ENCODE measurements around the gene ATG7.

ATG7 gene

GRCh38 chr3:11600501-11601282 is 328.5 kb downstream of the ATG7 start:
- no peak for TF ChIP-seq CTCF (IDR thresholded peaks at IDR 0.05; ENCODE audit: borderline replicate concordance, control extremely low read depth, extremely low read depth, insufficient read depth, missing control alignments)
- no peak for DNase-seq (ENCODE audit: low spot score)
- in situ Hi-C loops (cut with MboI; ENCODE audit: low sequenced_read_pairs, unreplicated experiment) = no loop called here

GRCh38 chr3:11601446-11602238 is 329.4 kb downstream of the ATG7 start:
- in situ Hi-C loops (cut with MboI; ENCODE audit: low sequenced_read_pairs, unreplicated experiment) = no loop called here
- no peak for TF ChIP-seq CTCF (IDR thresholded peaks at IDR 0.05; ENCODE audit: borderline replicate concordance, control extremely low read depth, extremely low read depth, insufficient read depth, missing control alignments)
- DNase-seq (ENCODE audit: low spot score) = peak; percentile 85

- no peak for DNase-seq (ENCODE audit: low spot score)
- in situ Hi-C loops (cut with MboI; ENCODE audit: low sequenced_read_pairs, unreplicated experiment) = no loop called here
- TF ChIP-seq CTCF (IDR thresholded peaks at IDR 0.05; ENCODE audit: borderline replicate concordance, control extremely low read depth, extremely low read depth, insufficient read depth, missing control alignments) = no peak
Measured at GRCh38 chr3:11602239-11602840, 330.1 kb downstream of the ATG7 start.

GRCh38 chr3:11602886-11603527 is 330.8 kb downstream of the ATG7 start:
- peak; percentile 52 for DNase-seq (ENCODE audit: low spot score)
- in situ Hi-C loops (cut with MboI; ENCODE audit: low sequenced_read_pairs, unreplicated experiment) = no loop called here
- no peak for TF ChIP-seq CTCF (IDR thresholded peaks at IDR 0.05; ENCODE audit: borderline replicate concordance, control extremely low read depth, extremely low read depth, insufficient read depth, missing control alignments)

- in situ Hi-C loops (cut with MboI; ENCODE audit: low sequenced_read_pairs, unreplicated experiment) = no loop called here
- DNase-seq (ENCODE audit: low spot score) = no peak
Measured at GRCh38 chr3:11603628-11604027, 331.4 kb downstream of the ATG7 start.

More at GRCh38 chr3:11603628-11604027, 331.4 kb downstream of the ATG7 start:
- no peak for TF ChIP-seq CTCF (IDR thresholded peaks at IDR 0.05; ENCODE audit: borderline replicate concordance, control extremely low read depth, extremely low read depth, insufficient read depth, missing control alignments)

Data from GM13976 (cell line).